C4-2B (cell line): Measurements from ENCODE around the gene ARHGAP15.

Experiments
- ZFX ChIP-seq: fragments of 450-650 bp; IDR thresholded peaks from 2 replicates; pipeline ENCODE4 v1.6.1; 2017
- TF ChIP-seq, protein P1 (sequence below): fragments of 450-650 bp; conservative IDR thresholded peaks from 2 replicates; pipeline ENCODE4 v1.5.1; 2017; ENCODE audit warnings: mild to moderate bottlenecking

DNA sequence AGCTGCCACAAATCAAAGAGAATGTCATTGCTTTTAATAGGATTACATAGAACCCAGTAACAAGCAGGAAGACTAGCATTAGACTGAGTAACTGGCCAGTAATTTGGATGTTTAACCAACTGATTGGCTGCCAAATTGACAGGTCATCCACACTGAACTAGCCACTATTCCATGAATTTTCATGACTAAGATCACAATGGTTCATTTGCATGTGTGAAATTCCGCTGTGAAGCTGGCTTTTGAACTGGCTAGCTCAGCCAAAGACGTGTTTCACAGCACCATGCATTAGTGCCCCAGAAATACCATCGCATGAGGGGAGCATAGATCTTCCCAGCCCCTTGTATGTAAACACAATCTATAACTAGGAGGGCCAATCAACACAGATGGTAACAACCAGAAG, 649.8 kb downstream of the ARHGAP15 start:
- TF ChIP-seq, protein P1, sequence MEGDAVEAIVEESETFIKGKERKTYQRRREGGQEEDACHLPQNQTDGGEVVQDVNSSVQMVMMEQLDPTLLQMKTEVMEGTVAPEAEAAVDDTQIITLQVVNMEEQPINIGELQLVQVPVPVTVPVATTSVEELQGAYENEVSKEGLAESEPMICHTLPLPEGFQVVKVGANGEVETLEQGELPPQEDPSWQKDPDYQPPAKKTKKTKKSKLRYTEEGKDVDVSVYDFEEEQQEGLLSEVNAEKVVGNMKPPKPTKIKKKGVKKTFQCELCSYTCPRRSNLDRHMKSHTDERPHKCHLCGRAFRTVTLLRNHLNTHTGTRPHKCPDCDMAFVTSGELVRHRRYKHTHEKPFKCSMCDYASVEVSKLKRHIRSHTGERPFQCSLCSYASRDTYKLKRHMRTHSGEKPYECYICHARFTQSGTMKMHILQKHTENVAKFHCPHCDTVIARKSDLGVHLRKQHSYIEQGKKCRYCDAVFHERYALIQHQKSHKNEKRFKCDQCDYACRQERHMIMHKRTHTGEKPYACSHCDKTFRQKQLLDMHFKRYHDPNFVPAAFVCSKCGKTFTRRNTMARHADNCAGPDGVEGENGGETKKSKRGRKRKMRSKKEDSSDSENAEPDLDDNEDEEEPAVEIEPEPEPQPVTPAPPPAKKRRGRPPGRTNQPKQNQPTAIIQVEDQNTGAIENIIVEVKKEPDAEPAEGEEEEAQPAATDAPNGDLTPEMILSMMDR = no peak
- no peak for TF ChIP-seq ZFX
